ENCODE measurements around the gene TFF3. TPM values are rescaled to one million over a fixed set of nuclear protein-coding genes. Genes with fewer than 3 reads are reported as not detected.

The TFF3 gene
- polyA plus RNA-seq (2013, experiment 1 of 2) = not detected
- not detected for polyA plus RNA-seq (2013, experiment 2 of 2)

GRCh38 chr21:42315296-42315891 is at the start of gene TFF3:
TSS of gene TFF3 (minus strand) at chr21:42315409. CDS start at chr21:42315374, 35 bp downstream.
- WGBS = 79% methylated on average over 12 of the region's 15 CpGs
- peak within 1 kb of the TSS; percentile 10 for H3K4me2 ChIP-seq (ENCODE audit: low read length, poor library complexity, severe bottlenecking)
- peaks cover 0 to 73% of the 10 kb centered on the region in 2 experiments for H3K27me3 ChIP-seq (ENCODE audit: control insufficient read depth in 1 of 2, insufficient read depth in 1 of 2, low read length in 2 of 2)
- H3K4ac ChIP-seq (ENCODE audit: low read depth in 1 of 2, low read length in 2 of 2) = no peak within 1 kb of the TSS
- peaks cover 0 to 8% of the 10 kb centered on the region in 2 experiments for H3K36me3 ChIP-seq (ENCODE audit: control insufficient read depth in 1 of 2, insufficient read depth in 2 of 2, low read depth in 1 of 2, low read length in 2 of 2)
- no peak within 1 kb of the TSS for H3K14ac ChIP-seq (ENCODE audit: low read length in 2 of 2)
- no peak within 1 kb of the TSS for H2BK12ac ChIP-seq (ENCODE audit: low read length in 2 of 2)
- H3K9ac ChIP-seq (ENCODE audit: low read length) = no peak within 1 kb of the TSS
- H3K4me3 ChIP-seq (ENCODE audit: insufficient read depth in 1 of 2, low read depth in 1 of 2, low read length in 2 of 2) = no peak within 1 kb of the TSS
- peak within 1 kb of the TSS; percentile 97 for H3K27ac ChIP-seq (ENCODE audit: low read length, poor library complexity, severe bottlenecking)
- no peak within 1 kb of the TSS for H2BK120ac ChIP-seq (ENCODE audit: low read depth, low read length)
- H2BK15ac ChIP-seq (ENCODE audit: low read depth, poor library complexity, severe bottlenecking) = no peak within 1 kb of the TSS
- peaks cover 1% of the 10 kb centered on the region for H3K79me1 ChIP-seq (replicated peaks; ENCODE audit: low read length, poor library complexity, severe bottlenecking)
- no peak within 1 kb of the TSS for H2AFZ ChIP-seq (ENCODE audit: low read depth, low read length)
- H4K91ac ChIP-seq (ENCODE audit: low read length) = no peak within 1 kb of the TSS
- H2BK5ac ChIP-seq (ENCODE audit: low read depth, low read length, poor library complexity, severe bottlenecking) = peak within 1 kb of the TSS; percentile 85
- DNase-seq = no peak
- H3K9me3 ChIP-seq (ENCODE audit: control insufficient read depth, low read length) = no peaks in the 10 kb centered on the region
- H3K18ac ChIP-seq (ENCODE audit: low read depth in 1 of 2, low read length in 2 of 2) = no peak within 1 kb of the TSS
- H3K4me1 ChIP-seq (ENCODE audit: control insufficient read depth, insufficient read depth, low read depth, low read length) = peaks cover 60% of the 10 kb centered on the region
- no peak within 1 kb of the TSS for H4K8ac ChIP-seq (ENCODE audit: low read length)
- H3K23ac ChIP-seq (ENCODE audit: low read length in 2 of 2) = no peak within 1 kb of the TSS
- H2AK5ac ChIP-seq (ENCODE audit: low read length, severe bottlenecking) = peak within 1 kb of the TSS; percentile 91

GRCh38 chr21:42364304-42364865 is 49.2 kb upstream of the TFF3 start:
- no peak overlapping the region for H3K27ac ChIP-seq (ENCODE audit: low read length, poor library complexity, severe bottlenecking)
- 83% methylated on average over 13 of the region's 13 CpGs for WGBS
- H2BK5ac ChIP-seq (ENCODE audit: low read depth, low read length, poor library complexity, severe bottlenecking) = no peak overlapping the region
- H3K18ac ChIP-seq (ENCODE audit: low read depth in 1 of 2, low read length in 2 of 2) = no peak overlapping the region
- no peak overlapping the region for H4K91ac ChIP-seq (ENCODE audit: low read length)
- no peak overlapping the region for H3K23ac ChIP-seq (ENCODE audit: low read length in 2 of 2)
- no peak overlapping the region for H3K14ac ChIP-seq (ENCODE audit: low read length in 2 of 2)
- peaks cover 8% of the 10 kb centered on the region for H3K9me3 ChIP-seq (ENCODE audit: control insufficient read depth, low read length)
- H4K8ac ChIP-seq (ENCODE audit: low read length) = no peak overlapping the region
- no peak overlapping the region for H2BK15ac ChIP-seq (ENCODE audit: low read depth, poor library complexity, severe bottlenecking)
- no peak overlapping the region for H3K4me3 ChIP-seq (ENCODE audit: insufficient read depth in 1 of 2, low read depth in 1 of 2, low read length in 2 of 2)
- H3K79me1 ChIP-seq (replicated peaks; ENCODE audit: low read length, poor library complexity, severe bottlenecking) = no peaks in the 10 kb centered on the region
- H2BK12ac ChIP-seq (ENCODE audit: low read length in 2 of 2) = no peak overlapping the region
- no peak overlapping the region for H3K9ac ChIP-seq (ENCODE audit: low read length)
- no peak overlapping the region for H2AK5ac ChIP-seq (ENCODE audit: low read length, severe bottlenecking)
- H2BK120ac ChIP-seq (ENCODE audit: low read depth, low read length) = no peak overlapping the region
- H3K4me2 ChIP-seq (ENCODE audit: low read length, poor library complexity, severe bottlenecking) = no peak overlapping the region
- peaks cover 2% of the 10 kb centered on the region for H3K4me1 ChIP-seq (ENCODE audit: control insufficient read depth, insufficient read depth, low read depth, low read length)
- DNase-seq = no peak
- peaks cover 26 to 44% of the 10 kb centered on the region in 2 experiments for H3K27me3 ChIP-seq (ENCODE audit: control insufficient read depth in 1 of 2, insufficient read depth in 1 of 2, low read length in 2 of 2)
- no peak overlapping the region for H2AFZ ChIP-seq (ENCODE audit: low read depth, low read length)
- H3K36me3 ChIP-seq (ENCODE audit: control insufficient read depth in 1 of 2, insufficient read depth in 2 of 2, low read depth in 1 of 2, low read length in 2 of 2) = no peaks in the 10 kb centered on the region
- no peak overlapping the region for H3K4ac ChIP-seq (ENCODE audit: low read depth in 1 of 2, low read length in 2 of 2)

GRCh38 chr21:42363312-42363711 is 48.1 kb upstream of the TFF3 start:
- Histone ChIP-seq H3K27ac (ENCODE audit: low read length, poor library complexity, severe bottlenecking) (no peak overlapping the region), H4K8ac (ENCODE audit: low read length) (no peak overlapping the region), H3K36me3 (ENCODE audit: control insufficient read depth in 1 of 2, insufficient read depth in 2 of 2, low read depth in 1 of 2, low read length in 2 of 2) (no peaks in the 10 kb centered on the region), H3K27me3 (ENCODE audit: control insufficient read depth in 1 of 2, insufficient read depth in 1 of 2, low read length in 2 of 2) (peaks cover 26 to 39% of the 10 kb centered on the region in 2 experiments), H3K4ac (ENCODE audit: low read depth in 1 of 2, low read length in 2 of 2) (no peak overlapping the region), H2BK15ac (ENCODE audit: low read depth, poor library complexity, severe bottlenecking) (no peak overlapping the region), H3K9ac (ENCODE audit: low read length) (no peak overlapping the region), H3K14ac (ENCODE audit: low read length in 2 of 2) (no peak overlapping the region), H2BK12ac (ENCODE audit: low read length in 2 of 2) (no peak overlapping the region), H2BK120ac (ENCODE audit: low read depth, low read length) (no peak overlapping the region), H3K79me1 (replicated peaks; ENCODE audit: low read length, poor library complexity, severe bottlenecking) (no peaks in the 10 kb centered on the region), H4K91ac (ENCODE audit: low read length) (no peak overlapping the region), H2BK5ac (ENCODE audit: low read depth, low read length, poor library complexity, severe bottlenecking) (no peak overlapping the region), H3K18ac (ENCODE audit: low read depth in 1 of 2, low read length in 2 of 2) (no peak overlapping the region), H2AK5ac (ENCODE audit: low read length, severe bottlenecking) (no peak overlapping the region), H3K4me3 (ENCODE audit: insufficient read depth in 1 of 2, low read depth in 1 of 2, low read length in 2 of 2) (no peak overlapping the region), H3K4me2 (ENCODE audit: low read length, poor library complexity, severe bottlenecking) (no peak overlapping the region), H2AFZ (ENCODE audit: low read depth, low read length) (no peak overlapping the region), H3K9me3 (ENCODE audit: control insufficient read depth, low read length) (peaks cover 8% of the 10 kb centered on the region), H3K23ac (ENCODE audit: low read length in 2 of 2) (no peak overlapping the region), H3K4me1 (ENCODE audit: control insufficient read depth, insufficient read depth, low read depth, low read length) (peaks cover 2% of the 10 kb centered on the region)
- WGBS = 79% methylated on average over 7 of the region's 8 CpGs
- DNase-seq = no peak

GRCh38 chr21:42362700-42363099 is 47.5 kb upstream of the TFF3 start:
- no peak overlapping the region for H3K27ac ChIP-seq (ENCODE audit: low read length, poor library complexity, severe bottlenecking)
- no peak for DNase-seq
- H3K4me1 ChIP-seq (ENCODE audit: control insufficient read depth, insufficient read depth, low read depth, low read length) = peaks cover 2% of the 10 kb centered on the region
- H3K79me1 ChIP-seq (replicated peaks; ENCODE audit: low read length, poor library complexity, severe bottlenecking) = no peaks in the 10 kb centered on the region
- H4K8ac ChIP-seq (ENCODE audit: low read length) = no peak overlapping the region
- H3K18ac ChIP-seq (ENCODE audit: low read depth in 1 of 2, low read length in 2 of 2) = no peak overlapping the region
- no peak overlapping the region for H2BK5ac ChIP-seq (ENCODE audit: low read depth, low read length, poor library complexity, severe bottlenecking)
- no peak overlapping the region for H2BK12ac ChIP-seq (ENCODE audit: low read length in 2 of 2)
- H4K91ac ChIP-seq (ENCODE audit: low read length) = no peak overlapping the region
- WGBS = 88% methylated on average over 9 of the region's 9 CpGs
- H3K4me3 ChIP-seq (ENCODE audit: insufficient read depth in 1 of 2, low read depth in 1 of 2, low read length in 2 of 2) = no peak overlapping the region
- H3K9me3 ChIP-seq (ENCODE audit: control insufficient read depth, low read length) = peaks cover 8% of the 10 kb centered on the region
- H2BK120ac ChIP-seq (ENCODE audit: low read depth, low read length) = no peak overlapping the region
- peaks cover 26 to 39% of the 10 kb centered on the region in 2 experiments for H3K27me3 ChIP-seq (ENCODE audit: control insufficient read depth in 1 of 2, insufficient read depth in 1 of 2, low read length in 2 of 2)
- no peak overlapping the region for H3K9ac ChIP-seq (ENCODE audit: low read length)
- H3K23ac ChIP-seq (ENCODE audit: low read length in 2 of 2) = no peak overlapping the region
- H2AFZ ChIP-seq (ENCODE audit: low read depth, low read length) = no peak overlapping the region
- no peak overlapping the region for H2AK5ac ChIP-seq (ENCODE audit: low read length, severe bottlenecking)
- no peak overlapping the region for H2BK15ac ChIP-seq (ENCODE audit: low read depth, poor library complexity, severe bottlenecking)
- no peak overlapping the region for H3K14ac ChIP-seq (ENCODE audit: low read length in 2 of 2)
- H3K4me2 ChIP-seq (ENCODE audit: low read length, poor library complexity, severe bottlenecking) = no peak overlapping the region
- H3K4ac ChIP-seq (ENCODE audit: low read depth in 1 of 2, low read length in 2 of 2) = no peak overlapping the region
- no peaks in the 10 kb centered on the region for H3K36me3 ChIP-seq (ENCODE audit: control insufficient read depth in 1 of 2, insufficient read depth in 2 of 2, low read depth in 1 of 2, low read length in 2 of 2)

All from mesenchymal stem cell (in vitro differentiated cells and primary cell).